ENCODE data around the gene PEF1.

PEF1 gene

GRCh38 chr1:31659889-31660288 is 15.2 kb upstream of the PEF1 start:
- intact Hi-C loops (cut with DNase I) = loop anchor here (5.0 to 10.0 kb wide), 2 partner anchors 127 to 305 kb away; no protein-coding TSS in a partner anchor
- no peak for DNase-seq

GRCh38 chr1:31658721-31659120 is 14.0 kb upstream of the PEF1 start:
- DNase-seq = no peak
- intact Hi-C loops (cut with DNase I) = no loop called here

- no peak for DNase-seq
- intact Hi-C loops (cut with DNase I) = no loop called here
Measured at GRCh38 chr1:31657972-31658510, 13.4 kb upstream of the PEF1 start.

GRCh38 chr1:31657020-31657804 is 12.5 kb upstream of the PEF1 start:
- DNase-seq = no peak
- intact Hi-C loops (cut with DNase I) = no loop called here

- intact Hi-C loops (cut with DNase I) = no loop called here
- peak in 4 of 42 donors; percentile 21 to 50 (median 36) for DNase-seq
Measured at GRCh38 chr1:31655756-31656155, 11.1 kb upstream of the PEF1 start.

DNA sequence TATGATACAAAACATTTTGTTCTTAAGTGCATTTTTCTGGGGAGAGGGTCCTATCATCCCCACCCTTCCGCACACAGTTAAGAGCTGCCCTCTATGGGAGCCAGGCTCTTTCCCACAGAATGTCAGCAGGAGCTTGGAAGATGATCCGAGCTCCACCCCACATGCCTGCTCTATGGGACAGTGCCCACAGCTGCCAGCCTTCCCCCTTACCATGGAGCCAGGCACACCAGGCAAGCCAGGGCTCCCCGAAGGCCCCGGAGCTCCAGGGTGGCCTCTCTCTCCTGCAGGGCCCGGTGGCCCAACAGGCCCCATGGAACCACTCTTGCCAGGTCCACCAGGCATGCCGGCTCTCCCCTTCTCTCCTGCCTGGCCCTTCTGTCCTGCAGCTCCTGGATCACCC is 10.4 kb upstream of the PEF1 start:
- DNase-seq = no peak
- intact Hi-C loops (cut with DNase I) = no loop called here

- no peak for DNase-seq
- intact Hi-C loops (cut with DNase I) = no loop called here
Measured at GRCh38 chr1:31654474-31654776, 9.7 kb upstream of the PEF1 start.

GRCh38 chr1:31653717-31654473 is 9.2 kb upstream of the PEF1 start:
- intact Hi-C loops (cut with DNase I) = no loop called here
- DNase-seq = no peak

DNA sequence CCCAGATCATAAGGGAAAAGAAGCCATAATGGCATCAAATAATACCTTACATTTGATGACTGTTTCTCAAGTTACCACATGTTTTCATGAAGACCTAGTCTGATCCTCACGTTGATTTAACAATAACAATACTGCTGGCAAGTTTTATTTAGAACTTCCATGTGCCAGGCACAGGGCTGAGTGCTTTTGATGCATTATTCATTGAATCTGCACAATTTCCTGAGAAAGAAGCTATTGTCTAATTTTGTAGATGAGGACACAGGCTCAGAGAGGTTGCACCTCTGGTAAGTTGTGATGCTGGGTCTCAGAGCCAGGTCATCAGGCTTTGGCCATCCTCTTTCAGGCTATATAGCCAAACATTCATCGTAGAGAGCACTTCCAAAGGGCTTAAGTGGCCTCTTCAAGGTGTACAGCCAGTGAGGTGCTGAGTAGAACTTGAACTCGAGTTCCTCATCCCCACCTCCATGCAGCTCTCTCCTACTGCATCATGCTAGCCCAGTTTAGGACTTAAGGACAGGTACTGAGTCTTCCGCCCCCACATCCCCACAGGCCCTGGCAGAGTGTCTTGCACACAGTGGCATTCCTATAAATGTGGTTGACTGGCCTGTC is 8.3 kb upstream of the PEF1 start:
- no peak for DNase-seq
- intact Hi-C loops (cut with DNase I) = no loop called here

- intact Hi-C loops (cut with DNase I) = no loop called here
- no peak for DNase-seq
Measured at GRCh38 chr1:31651766-31652165, 7.1 kb upstream of the PEF1 start.

GRCh38 chr1:31651089-31651420 is 6.4 kb upstream of the PEF1 start:
- DNase-seq = no peak
- intact Hi-C loops (cut with DNase I) = no loop called here

GRCh38 chr1:31650161-31651088 is 5.7 kb upstream of the PEF1 start:
- intact Hi-C loops (cut with DNase I) = no loop called here
- DNase-seq = no peak

- no peak for DNase-seq
- intact Hi-C loops (cut with DNase I) = no loop called here
Measured at GRCh38 chr1:31648641-31649357, 4.1 kb upstream of the PEF1 start.

DNA sequence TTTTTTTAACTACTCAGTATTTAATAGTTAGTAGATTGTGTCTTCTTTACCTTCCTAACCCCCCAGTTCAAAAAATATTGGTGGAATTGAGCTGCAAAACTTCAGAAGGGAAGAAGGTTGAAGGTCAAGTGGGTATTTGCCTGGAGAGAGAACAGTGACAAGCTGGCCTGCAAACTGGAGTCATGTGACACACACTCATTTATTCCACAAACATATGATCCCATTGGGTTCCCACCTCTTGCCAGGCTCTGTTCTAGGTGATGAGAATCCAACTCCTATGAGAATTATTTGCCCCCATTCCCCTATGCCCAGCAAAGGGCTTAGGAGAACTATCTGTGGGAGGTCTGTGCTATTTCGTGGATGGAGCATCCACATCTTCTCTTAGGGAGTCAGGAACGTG is 3.5 kb upstream of the PEF1 start:
- intact Hi-C loops (cut with DNase I) = no loop called here

GRCh38 chr1:31647106-31647505 is 2.4 kb upstream of the PEF1 start:
- no peak for DNase-seq
- intact Hi-C loops (cut with DNase I) = no loop called here

More for the DNA sequence above, 3.5 kb upstream of the PEF1 start:
- DNase-seq = no peak

- intact Hi-C loops (cut with DNase I) = no loop called here
Measured at GRCh38 chr1:31646259-31646960, 1.7 kb upstream of the PEF1 start.

DNA sequence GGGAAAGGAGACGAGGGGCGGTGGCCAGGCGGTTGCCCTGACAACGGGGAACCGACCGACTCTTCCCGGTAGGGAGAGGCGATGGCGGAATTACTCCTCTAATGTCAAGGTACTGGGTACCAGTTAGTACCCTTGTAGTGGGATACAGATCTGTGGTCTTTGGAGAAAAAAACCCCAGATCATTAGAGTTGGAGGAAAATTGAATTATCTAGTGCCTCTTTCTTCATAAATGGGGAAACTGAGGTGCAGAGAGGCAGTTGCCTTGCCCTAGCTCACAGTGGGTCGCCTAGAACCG is 545 bp upstream of the PEF1 start:
- DNase-seq = no peak
- intact Hi-C loops (cut with DNase I) = no loop called here

More at GRCh38 chr1:31646259-31646960, 1.7 kb upstream of the PEF1 start:
- DNase-seq = no peak

- intact Hi-C loops (cut with DNase I) = no loop called here
- DNase-seq = peak in 4 of 42 donors; percentile 15 to 41 (median 20)
Measured at GRCh38 chr1:31643976-31644559, 608 bp downstream of the PEF1 start.

Measured in head of caudate nucleus (tissue), 42 donors.